Ishikawa (cell line): Measurements from ENCODE around the gene NDOR1.

Experiments
- CEBPB ChIP-seq: IDR thresholded peaks from 2 replicates; pipeline ENCODE4 v1.6.1; 2012
- EP300 ChIP-seq: IDR thresholded peaks from 2 replicates; pipeline ENCODE4 v1.6.1; 2012; ENCODE audit warnings: borderline replicate concordance
- RAD21 ChIP-seq: IDR thresholded peaks from 2 replicates; pipeline ENCODE4 v1.6.1; 2012; ENCODE audit warnings: low read depth
- TAF1 ChIP-seq: IDR thresholded peaks from 2 replicates; pipeline ENCODE4 v1.6.1; 2012; ENCODE audit warnings: low read depth, mild to moderate bottlenecking
- YY1 ChIP-seq: IDR thresholded peaks from 2 replicates; pipeline ENCODE4 v1.6.1; 2012; ENCODE audit warnings: low read depth
- TF ChIP-seq, protein P1 (sequence below): IDR thresholded peaks from 2 replicates; pipeline ENCODE4 v1.6.1; 2012
- TF ChIP-seq, protein P2 (sequence below): IDR thresholded peaks from 2 replicates; pipeline ENCODE4 v1.6.1; 2012; ENCODE audit warnings: low read depth, mild to moderate bottlenecking

DNA sequence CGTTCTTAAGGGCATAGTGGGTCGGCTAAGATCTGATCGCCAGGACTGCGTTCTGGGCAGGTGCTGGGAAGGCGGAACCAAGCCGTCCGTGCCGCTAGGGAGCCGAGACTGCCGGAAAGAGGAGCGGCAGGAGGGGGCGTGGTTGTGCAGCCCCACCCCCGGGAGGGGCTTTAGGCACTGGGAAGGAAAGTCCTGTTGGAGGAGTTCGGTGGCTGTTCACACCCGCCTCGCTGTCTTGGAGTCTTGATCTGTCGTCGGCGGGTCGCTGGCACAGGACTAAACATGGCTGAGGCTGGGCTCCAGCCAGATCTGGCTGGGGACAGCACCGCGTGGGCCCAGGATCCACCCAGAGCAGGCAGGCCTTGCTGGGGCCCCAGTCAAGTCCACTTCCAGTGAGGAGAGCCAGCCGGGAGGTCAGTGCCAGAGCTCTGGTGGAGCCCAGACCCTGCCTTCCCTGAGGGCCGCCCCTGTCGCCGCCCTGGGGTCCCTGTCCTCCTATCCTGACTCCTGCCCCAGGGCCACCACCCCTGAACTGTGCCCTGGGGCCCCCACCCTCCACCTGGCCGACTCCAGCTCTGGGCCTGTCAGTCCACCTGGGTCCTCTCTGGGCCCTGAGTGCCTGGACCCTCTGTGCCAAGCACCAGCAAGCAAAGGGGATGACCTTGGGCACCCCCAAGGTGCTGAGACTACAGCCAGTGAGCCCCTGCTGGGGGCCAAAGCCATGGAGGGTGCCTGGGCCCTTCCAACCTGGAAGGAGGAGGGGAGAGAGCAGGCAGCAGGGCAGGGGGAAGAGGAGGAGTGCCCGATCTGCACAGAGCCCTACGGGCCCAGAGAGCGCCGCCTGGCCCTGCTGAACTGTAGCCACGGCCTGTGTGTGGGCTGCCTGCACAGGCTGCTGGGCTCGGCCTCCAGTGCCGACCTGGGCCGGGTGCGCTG lies 12.0 kb downstream of the NDOR1 start:
- TF ChIP-seq, protein P1, sequence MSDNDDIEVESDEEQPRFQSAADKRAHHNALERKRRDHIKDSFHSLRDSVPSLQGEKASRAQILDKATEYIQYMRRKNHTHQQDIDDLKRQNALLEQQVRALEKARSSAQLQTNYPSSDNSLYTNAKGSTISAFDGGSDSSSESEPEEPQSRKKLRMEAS = peak; percentile 66
- no peak for TF ChIP-seq CEBPB
- no peak for TF ChIP-seq EP300
- TF ChIP-seq YY1 = no peak
- TF ChIP-seq, protein P2, sequence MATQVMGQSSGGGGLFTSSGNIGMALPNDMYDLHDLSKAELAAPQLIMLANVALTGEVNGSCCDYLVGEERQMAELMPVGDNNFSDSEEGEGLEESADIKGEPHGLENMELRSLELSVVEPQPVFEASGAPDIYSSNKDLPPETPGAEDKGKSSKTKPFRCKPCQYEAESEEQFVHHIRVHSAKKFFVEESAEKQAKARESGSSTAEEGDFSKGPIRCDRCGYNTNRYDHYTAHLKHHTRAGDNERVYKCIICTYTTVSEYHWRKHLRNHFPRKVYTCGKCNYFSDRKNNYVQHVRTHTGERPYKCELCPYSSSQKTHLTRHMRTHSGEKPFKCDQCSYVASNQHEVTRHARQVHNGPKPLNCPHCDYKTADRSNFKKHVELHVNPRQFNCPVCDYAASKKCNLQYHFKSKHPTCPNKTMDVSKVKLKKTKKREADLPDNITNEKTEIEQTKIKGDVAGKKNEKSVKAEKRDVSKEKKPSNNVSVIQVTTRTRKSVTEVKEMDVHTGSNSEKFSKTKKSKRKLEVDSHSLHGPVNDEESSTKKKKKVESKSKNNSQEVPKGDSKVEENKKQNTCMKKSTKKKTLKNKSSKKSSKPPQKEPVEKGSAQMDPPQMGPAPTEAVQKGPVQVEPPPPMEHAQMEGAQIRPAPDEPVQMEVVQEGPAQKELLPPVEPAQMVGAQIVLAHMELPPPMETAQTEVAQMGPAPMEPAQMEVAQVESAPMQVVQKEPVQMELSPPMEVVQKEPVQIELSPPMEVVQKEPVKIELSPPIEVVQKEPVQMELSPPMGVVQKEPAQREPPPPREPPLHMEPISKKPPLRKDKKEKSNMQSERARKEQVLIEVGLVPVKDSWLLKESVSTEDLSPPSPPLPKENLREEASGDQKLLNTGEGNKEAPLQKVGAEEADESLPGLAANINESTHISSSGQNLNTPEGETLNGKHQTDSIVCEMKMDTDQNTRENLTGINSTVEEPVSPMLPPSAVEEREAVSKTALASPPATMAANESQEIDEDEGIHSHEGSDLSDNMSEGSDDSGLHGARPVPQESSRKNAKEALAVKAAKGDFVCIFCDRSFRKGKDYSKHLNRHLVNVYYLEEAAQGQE = no peak
- peak; percentile 9; the same call in 1 of the 2 replicates for TF ChIP-seq RAD21
- no peak for TF ChIP-seq TAF1
